ENCODE data around the gene RNF5.

The RNF5 gene

GRCh38 chr6:32198345-32198696 lies 20.1 kb downstream of the RNF5 start:
- Histone ChIP-seq H2AFZ (ENCODE audit: low read depth) (no peak overlapping the region), H3K4me3 (IDR thresholded peaks at IDR 0.05; ENCODE audit: insufficient read depth, low read depth, low read length) (no peak overlapping the region), H3K36me3 (ENCODE audit: insufficient read depth) (no peaks in the 10 kb centered on the region), H3K4me2 (no peak overlapping the region), H3K9ac (no peak overlapping the region), H4K20me1 (ENCODE audit: insufficient read depth) (no peaks in the 10 kb centered on the region), H3K27ac (no peak overlapping the region), H3K4me1 (ENCODE audit: low read depth, poor library complexity, severe bottlenecking) (peaks cover 32% of the 10 kb centered on the region), H3K27me3 (ENCODE audit: insufficient read depth, low read depth) (no peaks in the 10 kb centered on the region), H3K79me2 (ENCODE audit: insufficient read depth, low read depth) (no peaks in the 10 kb centered on the region)
- no peak for TF ChIP-seq CTCF (conservative IDR thresholded peaks at IDR 0.05; ENCODE audit: low read depth, low read length)

GRCh38 chr6:32198866-32199265 lies 20.7 kb downstream of the RNF5 start:
- H3K27ac ChIP-seq = no peak overlapping the region
- no peak for TF ChIP-seq CTCF (conservative IDR thresholded peaks at IDR 0.05; ENCODE audit: low read depth, low read length)
- H3K36me3 ChIP-seq (ENCODE audit: insufficient read depth) = no peaks in the 10 kb centered on the region
- H3K4me1 ChIP-seq (ENCODE audit: low read depth, poor library complexity, severe bottlenecking) = peaks cover 26% of the 10 kb centered on the region
- no peaks in the 10 kb centered on the region for H3K27me3 ChIP-seq (ENCODE audit: insufficient read depth, low read depth)
- no peaks in the 10 kb centered on the region for H3K79me2 ChIP-seq (ENCODE audit: insufficient read depth, low read depth)
- H3K4me3 ChIP-seq (IDR thresholded peaks at IDR 0.05; ENCODE audit: insufficient read depth, low read depth, low read length) = no peak overlapping the region
- H2AFZ ChIP-seq (ENCODE audit: low read depth) = no peak overlapping the region
- H3K4me2 ChIP-seq = no peak overlapping the region
- H3K9ac ChIP-seq = no peak overlapping the region
- no peaks in the 10 kb centered on the region for H4K20me1 ChIP-seq (ENCODE audit: insufficient read depth)

GRCh38 chr6:32200711-32201475 lies 22.7 kb downstream of the RNF5 start:
- H2AFZ ChIP-seq (ENCODE audit: low read depth) = no peak overlapping the region
- H3K4me2 ChIP-seq = no peak overlapping the region
- H3K79me2 ChIP-seq (ENCODE audit: insufficient read depth, low read depth) = no peaks in the 10 kb centered on the region
- no peaks in the 10 kb centered on the region for H4K20me1 ChIP-seq (ENCODE audit: insufficient read depth)
- H3K27ac ChIP-seq = no peak overlapping the region
- H3K27me3 ChIP-seq (ENCODE audit: insufficient read depth, low read depth) = no peaks in the 10 kb centered on the region
- H3K4me1 ChIP-seq (ENCODE audit: low read depth, poor library complexity, severe bottlenecking) = peaks cover 13% of the 10 kb centered on the region
- no peak for TF ChIP-seq CTCF (conservative IDR thresholded peaks at IDR 0.05; ENCODE audit: low read depth, low read length)
- H3K4me3 ChIP-seq (IDR thresholded peaks at IDR 0.05; ENCODE audit: insufficient read depth, low read depth, low read length) = no peak overlapping the region
- H3K9ac ChIP-seq = no peak overlapping the region
- H3K36me3 ChIP-seq (ENCODE audit: insufficient read depth) = no peaks in the 10 kb centered on the region

- H3K9ac ChIP-seq = no peak overlapping the region
Measured at GRCh38 chr6:32202186-32202585, 24.0 kb downstream of the RNF5 start.

More at GRCh38 chr6:32202186-32202585, 24.0 kb downstream of the RNF5 start:
- Histone ChIP-seq H2AFZ (ENCODE audit: low read depth) (no peak overlapping the region), H4K20me1 (ENCODE audit: insufficient read depth) (no peaks in the 10 kb centered on the region), H3K4me1 (ENCODE audit: low read depth, poor library complexity, severe bottlenecking) (peaks cover 5% of the 10 kb centered on the region), H3K36me3 (ENCODE audit: insufficient read depth) (no peaks in the 10 kb centered on the region), H3K4me3 (IDR thresholded peaks at IDR 0.05; ENCODE audit: insufficient read depth, low read depth, low read length) (no peak overlapping the region), H3K4me2 (no peak overlapping the region), H3K27ac (no peak overlapping the region), H3K79me2 (ENCODE audit: insufficient read depth, low read depth) (no peaks in the 10 kb centered on the region), H3K27me3 (ENCODE audit: insufficient read depth, low read depth) (no peaks in the 10 kb centered on the region)
- no peak for TF ChIP-seq CTCF (conservative IDR thresholded peaks at IDR 0.05; ENCODE audit: low read depth, low read length)
